GOT3 (cell line): ENCODE results near the gene EMC7.
"Not testable (repeated sequence)": the region's sequence is repeated elsewhere in the genome, so short reads cannot be mapped to it uniquely, and the experiment has no call there.

Experiments
- DNase-seq: peaks from one replicate; lab custom pipeline; 2025; ENCODE audit warnings: mixed read lengths; lab: John Stamatoyannopoulos, UW

Gene EMC7

DNA sequence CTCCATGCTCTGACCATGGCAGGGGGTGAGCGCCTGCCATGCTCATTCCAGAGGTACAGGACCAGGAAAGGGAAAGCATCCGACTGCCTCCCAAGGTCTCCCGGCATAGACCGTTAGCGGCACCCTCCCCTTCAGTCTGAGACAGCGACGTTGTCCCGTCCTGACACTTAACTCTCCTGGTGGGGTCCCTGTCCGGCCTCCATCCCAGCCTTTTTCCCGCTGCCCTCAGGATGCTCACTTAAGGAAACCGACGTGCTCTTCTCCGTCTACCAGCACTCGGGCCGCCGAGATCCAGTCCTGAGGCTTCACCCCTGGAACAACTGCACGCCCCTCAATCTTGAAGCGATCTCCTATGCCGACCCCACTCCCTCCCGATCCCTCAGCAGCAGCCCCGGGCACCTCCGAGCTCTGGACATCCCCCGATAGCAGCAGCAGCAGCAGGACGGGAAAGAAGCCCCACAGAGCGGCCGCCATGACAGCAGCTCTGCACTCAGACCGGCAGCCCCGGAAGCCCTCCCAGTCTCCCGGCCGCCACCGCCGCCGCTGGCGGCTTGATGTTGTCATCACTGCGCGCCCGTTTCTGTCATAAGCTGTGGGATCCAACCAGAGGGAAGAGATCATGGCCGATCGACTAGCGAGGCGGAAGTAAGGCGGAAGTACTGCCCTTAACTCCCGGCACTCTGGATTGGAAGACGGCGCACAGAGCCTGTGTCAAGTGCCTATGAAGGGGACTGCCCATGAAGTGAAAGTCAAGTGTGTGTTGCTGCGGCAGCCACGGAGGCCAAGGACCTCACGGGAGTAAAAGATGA lies at the start of gene EMC7, which contains the start of gene PGBD4:
EMC7 (minus strand) TSS at position 497 of the 809 bp plus-strand sequence; CDS start at position 474, 23 bp downstream.
PGBD4 (plus strand) TSS at position 718 of the 809 bp plus-strand sequence. CDS start 449 bp downstream, outside the sequence.
- DNase-seq, result peak; percentile 93

DNA sequence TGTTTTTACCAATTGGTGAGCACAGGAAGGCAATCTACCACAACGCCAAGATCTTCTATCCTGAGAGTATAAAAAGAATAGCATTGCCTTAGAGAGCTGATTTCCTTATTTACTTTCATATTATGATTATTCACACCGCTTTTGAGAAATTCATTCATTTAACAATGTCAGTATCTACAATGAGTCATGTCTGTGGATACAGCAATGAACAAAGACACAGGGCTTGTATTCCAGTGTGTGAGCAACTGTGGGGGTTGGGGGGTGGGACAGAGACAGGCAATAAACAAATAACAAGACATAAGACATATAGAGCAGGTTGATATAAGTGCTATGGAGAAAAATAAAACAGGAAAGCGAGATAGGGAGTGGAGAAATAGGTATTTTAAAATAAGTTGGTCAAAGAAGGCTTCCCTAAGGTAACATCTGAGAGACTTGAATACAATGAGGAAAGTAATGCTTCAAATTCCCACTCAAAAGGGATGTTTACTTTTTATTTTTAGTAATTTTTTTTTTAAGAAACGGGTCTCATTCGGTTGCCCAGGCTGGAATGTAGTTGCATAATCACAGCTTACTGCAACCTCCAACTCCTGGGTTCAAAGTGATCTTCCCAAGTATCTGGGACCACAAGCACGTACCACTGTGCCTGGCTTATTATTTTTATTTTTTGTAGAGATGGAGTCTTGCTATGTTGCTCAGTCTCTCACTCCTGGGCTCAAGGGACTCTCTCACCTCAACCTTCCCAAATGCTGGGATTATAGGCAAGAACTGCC lies 45.9 kb upstream of the EMC7 start:
- DNase-seq, result no peak

DNA sequence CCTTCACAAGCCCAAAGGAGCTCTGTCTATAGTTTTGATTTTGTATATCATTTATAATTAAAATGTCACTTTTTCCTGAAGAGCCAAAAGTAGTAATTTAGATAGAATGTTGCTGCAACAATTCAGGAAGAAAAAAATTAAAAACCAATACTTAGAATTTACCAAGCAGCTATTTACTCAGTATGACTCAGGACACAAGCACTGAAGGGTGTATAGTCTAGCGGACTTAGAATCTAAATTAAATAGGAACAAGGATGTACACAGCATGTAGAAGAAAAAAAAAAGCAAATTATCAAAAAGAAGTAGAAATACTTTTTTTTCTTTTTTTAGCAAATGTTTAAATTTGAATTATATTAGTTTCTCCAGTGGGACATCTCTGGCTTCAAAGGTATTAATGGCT lies 31.8 kb upstream of the EMC7 start:
- DNase-seq, result no peak

DNA sequence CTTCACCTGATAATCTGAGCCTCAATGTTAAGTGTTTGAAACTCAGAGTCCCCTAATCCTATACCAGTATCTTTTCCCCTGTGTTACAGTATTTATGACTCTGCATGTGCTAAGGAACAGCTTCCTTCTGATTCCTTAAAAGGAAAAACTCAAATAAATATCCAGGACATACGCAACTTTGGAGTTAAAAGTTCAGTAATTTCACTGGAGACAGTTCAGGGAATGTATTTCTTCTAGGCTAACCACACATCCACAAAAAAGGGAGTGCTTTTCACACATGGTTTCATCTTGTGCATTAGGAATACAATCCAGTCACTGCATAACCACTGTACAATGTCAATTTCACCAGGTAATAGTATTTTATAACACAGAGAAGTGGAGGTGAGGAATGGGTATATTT lies 31.2 kb upstream of the EMC7 start:
- no peak for DNase-seq

DNA sequence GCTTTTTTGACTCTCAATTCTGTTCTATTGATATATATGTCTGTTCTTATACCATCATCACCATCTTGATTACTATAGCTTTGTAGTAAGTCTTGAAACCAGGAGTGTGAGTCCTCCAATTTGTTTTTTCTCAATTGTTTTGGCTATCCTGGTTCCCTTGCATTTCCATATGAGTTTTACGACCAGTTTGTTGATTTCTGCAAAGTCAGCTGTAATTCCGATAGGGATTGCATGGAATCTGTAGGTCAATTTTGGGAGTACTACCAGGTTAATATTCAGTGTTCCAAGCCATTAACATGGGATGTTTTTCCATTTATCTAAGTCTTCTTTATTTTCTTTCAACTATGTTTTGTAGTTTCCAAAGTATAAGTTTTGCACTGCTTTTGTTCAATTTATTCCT lies 27.2 kb upstream of the EMC7 start:
- DNase-seq, result no peak

DNA sequence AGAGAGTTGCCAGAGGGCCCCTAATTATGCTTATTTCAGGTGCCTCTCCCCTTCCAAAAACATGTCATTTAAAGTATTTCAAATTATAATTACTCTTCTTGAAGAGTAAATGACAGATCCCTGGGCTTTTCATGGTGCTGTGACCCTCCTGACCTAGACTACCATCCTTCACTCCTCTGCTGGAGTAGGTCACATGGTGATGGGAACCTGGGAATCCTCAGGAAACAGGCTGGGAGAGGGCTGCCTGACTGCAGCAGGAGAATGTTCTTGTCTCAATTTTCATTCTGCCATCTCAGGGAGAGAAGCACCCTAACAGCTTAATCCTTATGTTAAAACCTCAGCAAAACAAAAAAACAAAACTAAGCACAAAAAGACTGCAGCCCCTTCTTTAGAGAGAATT lies 24.9 kb upstream of the EMC7 start:
- DNase-seq, result no peak

DNA sequence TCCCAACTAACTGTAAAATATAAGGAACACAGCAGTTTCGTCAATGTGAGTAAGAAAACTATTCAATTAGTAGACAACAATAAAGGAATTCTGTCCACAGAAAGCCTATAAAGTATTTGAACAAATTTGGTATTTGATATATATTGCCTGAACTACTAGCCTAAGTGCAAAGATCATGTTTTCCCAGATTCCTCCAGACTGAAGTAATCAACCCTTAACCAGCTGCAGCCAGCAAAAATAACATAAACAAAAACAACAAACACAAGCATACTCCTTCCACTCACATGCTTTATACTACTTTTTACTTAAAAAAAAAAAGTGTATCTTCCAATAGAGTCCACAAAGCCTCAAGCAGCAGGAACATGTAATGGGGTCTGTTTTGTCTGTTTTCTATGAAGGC lies 24.3 kb upstream of the EMC7 start:
- no peak for DNase-seq

DNA sequence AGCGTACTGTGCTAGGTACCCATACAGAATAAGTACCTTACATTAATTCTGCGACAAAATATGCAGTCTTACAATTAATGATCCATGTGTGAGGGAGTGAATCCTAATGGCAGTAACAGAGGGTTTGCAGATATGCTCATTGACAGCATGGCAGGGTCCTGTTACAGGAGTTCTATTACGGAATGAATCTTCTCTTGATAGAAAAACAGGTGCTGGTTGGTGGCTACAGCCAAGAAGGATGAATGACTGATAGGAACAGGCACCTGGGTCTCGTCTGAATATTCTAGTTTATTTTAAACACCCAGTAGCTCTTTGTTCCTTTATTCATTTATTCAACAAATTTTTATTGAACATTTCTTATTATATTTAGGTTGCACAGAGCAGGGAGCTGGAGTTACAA lies 23.0 kb upstream of the EMC7 start:
- no peak for DNase-seq

DNA sequence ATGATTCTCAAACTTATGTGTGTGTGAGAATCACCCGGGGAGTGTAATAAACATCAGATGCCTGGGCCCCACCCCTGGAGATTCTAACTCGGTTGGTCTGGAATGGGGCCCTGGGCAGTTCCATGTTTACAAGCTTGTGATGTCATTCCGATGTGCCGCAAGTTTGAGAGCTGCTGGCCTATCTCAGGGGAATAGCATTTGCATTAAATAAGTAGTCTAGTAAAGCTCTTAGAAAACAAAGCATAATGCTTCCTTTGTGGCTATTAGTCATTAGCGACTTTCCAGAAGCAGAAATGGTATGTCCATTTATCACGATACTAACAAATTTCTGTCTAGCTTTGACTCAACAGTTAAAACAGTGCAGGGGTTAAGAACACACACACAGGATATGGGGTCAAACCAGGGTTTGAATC lies 21.1 kb upstream of the EMC7 start:
- no peak for DNase-seq

DNA sequence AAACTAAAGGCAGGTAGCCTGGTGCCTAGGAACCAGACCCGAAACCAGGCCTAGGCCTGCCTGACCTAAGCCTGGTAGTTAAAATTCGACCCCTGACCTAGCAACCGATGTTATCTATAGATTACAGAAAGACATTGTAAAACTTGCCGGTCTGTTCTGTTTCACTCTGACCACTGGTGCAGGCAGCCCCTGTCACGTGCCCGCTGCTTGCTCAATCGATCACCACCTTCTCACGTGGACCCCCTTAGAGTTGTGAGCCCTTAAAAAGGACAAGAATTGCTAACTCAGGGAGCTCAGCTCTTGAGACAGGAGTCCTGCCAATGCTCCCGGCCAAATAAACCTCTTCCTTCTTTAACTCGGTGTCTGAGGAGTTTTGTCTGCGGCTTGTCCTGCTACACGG lies 20.1 kb upstream of the EMC7 start:
- not testable (repeated sequence) for DNase-seq

DNA sequence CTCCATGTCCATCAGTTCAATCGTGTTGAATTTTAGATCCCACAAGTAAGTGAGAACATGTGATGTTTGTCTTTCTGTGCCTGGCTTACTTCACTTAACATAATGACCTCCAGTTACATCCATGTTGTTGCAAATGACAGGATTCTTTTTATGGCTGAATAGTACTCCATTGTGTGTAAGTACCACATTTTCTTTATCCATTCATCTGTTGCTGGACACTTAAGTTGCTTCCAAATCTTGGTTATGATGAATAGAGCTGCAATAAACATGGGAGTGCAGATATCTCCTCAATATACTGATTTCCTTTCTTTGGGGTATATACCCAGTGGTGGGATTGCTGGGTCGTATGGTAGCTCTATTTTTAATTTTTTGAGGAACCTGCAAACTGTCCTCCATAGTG lies 18.8 kb upstream of the EMC7 start:
- not testable (repeated sequence) for DNase-seq

DNA sequence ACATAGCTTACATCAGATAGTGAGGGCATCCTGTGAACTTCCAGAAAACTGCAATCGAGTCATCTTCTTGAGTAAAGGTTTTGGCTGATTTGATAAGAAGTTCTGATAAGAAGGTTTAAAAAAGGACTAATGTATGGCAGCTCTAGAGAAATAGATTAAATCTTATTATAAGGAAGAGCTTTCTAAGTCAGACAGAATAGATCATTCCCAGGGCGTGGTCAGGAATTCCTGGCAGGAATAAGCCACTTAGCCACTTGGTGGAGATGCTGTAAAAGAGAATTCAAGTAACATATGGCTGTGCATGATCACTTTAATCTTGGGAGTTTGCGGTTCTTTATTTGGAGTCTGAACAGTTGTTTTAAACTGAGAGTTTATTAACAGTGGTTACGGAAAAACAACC lies 17.6 kb upstream of the EMC7 start:
- no peak for DNase-seq

DNA sequence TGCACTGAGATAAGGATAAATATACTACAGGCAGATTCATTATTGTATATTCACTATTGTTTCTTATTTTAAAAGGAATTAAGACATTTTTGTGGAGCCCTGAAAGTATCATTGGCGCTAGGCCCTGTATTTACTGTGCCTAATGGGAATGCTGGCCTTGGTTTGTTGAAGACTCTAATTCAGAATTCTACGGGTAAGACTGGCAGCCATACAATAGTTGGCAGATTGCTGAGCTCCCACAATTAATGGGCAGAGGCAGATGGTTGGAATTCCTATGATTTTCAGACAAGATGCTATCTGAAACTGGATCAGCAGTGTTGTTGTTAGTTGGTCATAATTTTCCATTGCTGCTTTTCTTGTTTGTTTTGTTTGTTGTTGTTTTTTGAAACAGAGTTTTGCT lies 15.0 kb upstream of the EMC7 start:
- DNase-seq, result no peak

DNA sequence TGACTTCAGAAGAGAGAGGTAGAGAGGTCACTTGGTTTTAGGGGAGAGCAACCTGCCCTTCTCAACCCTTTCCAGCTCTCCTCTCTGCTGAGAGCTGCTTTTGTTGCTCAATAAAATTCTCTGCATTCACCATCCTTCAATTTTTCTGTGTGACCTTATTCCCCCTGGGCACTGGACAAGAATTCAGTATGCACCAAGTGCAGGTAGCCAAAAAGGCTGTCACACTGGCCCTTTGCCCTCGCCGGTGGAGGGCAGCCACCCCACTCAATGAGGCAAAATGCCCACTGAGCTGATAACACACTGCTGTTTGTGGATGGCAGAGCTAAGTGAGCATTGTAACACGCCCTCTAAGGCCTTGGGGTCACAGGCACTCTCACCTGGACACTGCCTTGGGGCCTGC lies 13.1 kb upstream of the EMC7 start:
- DNase-seq, result no peak

DNA sequence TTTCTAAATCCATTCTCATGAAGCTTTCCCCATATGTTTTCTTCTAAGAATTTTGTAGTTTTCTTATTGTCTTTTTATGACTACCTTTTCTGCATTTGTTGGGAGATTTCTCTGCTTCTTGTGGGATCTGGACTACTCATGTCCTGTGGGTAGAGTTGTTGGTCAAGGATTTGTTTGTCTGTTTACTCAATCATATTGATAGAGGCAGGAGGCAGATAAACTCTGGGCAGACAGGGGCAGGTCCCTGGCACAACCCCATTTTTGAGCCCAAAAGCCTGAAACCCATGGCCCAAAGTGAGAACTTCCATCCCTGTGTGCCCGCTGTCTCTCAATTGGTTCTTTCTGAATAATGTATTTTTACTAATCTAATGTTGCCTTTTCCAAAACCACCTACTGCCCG lies 12.6 kb upstream of the EMC7 start:
- DNase-seq, result no peak

DNA sequence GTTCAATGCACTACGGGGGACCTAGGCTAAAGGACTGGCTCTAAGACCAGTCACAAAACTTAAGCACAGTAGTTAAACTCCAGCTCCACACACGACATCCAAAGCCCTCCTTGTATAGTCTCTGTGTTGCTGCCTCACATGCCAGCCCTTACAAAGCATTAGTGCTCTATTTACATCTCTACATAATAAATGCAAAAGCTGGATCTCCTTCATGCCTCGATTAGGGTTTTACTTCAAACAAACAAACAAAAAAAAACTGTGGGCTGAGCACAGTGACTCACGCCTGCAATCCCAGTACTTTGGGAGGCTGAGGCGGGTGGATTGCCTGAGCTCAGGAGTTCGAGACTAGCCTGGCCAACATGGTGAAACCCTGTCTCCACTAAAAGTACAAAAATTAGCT lies 9.8 kb upstream of the EMC7 start:
- no peak for DNase-seq

DNA sequence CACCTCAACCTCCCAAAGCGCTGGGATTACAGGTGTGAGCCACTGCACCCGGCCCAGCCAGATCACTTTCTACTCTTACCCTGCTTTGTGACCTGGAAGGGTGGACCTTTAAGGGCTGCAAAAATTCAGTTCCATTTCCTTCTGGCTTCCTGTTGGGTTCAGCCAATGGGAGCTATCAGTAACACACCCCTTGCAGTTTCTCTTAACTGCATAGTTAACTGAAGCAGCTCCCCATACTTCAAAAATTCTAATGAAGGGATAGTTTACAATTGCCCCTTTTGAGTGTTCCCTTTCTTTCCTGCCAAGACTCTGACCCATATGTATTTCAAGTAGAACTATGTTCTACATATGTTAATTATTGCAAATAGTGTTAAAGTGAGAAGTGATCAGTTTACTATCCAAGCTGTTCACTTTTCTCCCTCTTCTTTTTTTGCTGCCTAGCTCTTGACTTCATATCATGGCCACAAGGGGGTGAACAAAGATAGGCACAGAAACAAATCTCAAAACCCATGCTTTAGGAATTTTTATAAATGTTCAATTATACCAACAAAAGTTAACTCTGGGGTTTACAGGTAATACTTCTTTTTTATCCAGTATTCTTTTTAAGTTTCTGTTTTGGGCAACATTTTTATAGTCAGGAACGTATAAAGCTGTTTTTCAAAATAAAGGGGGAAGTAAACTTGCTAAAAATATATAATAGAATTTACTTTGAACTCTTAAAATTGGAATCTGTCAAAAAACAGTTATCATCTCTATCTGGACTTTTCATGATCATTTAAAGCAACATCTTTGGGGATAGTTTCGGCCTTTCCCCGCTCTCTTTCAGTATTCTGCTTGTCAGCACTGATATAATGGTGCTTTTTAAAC lies 8.4 kb upstream of the EMC7 start:
- no peak for DNase-seq

DNA sequence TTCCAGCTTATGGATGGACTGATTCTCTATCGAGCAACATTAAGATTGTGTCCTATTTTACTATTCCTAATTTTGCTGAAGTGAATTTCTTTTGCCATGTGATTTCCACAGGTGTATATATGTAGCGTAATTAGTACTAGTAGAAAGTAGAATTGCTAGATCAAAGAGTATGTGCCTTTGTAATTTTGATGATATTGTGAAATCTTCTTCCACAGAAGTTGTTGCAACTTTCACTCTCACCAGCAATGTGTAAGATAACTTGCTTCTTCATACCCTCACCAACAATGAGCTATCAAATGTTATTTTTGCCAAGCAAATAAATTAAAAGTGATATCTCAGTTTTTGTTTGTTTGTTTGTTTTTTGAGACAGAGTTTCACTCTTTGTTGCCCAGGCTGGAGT lies 5.7 kb upstream of the EMC7 start:
- DNase-seq, result no peak

DNA sequence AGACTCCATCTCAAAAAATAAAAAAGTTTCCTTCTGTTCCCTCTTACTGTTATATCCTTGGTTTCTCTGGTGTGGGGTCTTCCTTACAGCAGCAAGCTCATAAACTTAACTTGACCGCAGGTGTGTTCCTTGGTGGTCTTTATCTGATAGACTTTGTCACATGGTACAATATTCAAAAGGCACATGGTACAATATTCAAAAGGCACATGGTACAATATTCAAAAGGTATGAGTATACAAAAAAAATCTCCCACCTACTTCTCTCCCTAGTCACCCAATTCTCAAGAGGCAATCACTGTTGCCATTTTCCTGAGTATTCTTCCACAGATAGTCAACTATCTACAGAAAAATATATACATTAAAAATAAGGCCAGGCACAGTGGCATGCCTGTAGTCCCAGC lies 4.8 kb upstream of the EMC7 start:
- no peak for DNase-seq

DNA sequence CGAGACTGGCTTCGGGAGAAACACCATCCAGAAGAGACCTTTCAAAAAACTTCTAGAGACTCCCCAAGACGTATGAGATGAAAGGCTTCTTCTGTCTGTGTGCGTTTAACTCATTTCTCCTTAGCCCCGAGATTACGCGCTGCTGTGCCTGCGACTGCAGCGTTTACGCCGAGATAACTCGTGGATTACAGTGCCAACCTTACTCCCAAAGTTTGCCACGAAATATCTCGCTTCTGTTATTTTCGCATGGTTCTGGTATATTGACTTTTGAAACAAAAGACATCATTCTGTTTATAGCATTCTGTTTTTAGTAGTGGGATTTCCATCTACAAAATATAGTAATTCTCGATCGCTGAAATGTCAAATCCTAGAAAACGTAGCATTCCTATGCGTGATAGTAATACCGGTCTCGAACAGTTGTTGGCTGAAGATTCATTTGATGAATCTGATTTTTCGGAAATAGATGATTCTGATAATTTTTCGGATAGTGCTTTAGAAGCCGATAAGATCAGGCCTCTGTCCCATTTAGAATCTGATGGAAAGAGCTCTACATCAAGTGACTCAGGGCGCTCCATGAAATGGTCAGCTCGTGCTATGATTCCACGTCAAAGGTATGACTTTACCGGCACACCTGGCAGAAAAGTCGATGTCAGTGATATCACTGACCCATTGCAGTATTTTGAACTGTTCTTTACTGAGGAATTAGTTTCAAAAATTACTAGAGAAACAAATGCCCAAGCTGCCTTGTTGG lies 688 bp upstream of the EMC7 start:
- DNase-seq, result no peak

DNA sequence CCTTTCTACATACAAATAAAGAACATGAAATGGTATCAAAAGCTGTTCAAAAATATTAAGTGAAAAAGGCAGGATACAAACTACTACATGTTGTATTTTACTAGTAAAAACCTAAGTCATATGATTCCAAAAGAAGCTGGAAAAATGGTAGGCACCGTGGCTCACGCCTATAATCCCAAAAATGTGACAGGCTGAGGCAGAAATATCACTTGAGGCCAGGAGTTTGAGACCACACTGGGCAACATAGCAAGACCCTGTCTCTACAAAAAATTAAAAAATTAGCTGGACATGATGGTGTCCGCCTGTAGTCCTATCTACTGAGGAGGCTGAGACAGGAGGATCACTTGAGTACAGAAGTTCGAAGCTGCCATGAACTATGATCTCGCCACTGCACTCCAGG lies 1.7 kb downstream of the EMC7 start:
- no peak for DNase-seq

DNA sequence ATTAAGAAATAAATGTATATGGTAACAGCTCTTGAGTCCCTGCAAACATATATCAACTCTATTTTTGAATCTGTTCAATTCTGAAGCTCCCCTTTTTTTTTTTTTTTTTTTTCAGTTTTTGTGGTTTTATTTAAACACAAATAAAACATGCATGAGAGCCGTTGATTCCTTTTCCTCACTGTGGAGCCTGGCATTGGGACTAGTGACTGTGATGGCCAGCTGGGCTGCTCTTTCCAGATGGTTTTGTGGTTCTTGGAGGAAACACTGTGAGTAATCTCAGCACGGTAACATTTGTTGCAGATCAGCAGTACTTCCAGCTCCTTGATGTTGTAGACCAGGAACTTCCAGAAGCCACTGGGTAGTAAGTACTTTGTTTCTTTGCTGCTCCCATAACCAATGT lies 15.9 kb downstream of the EMC7 start:
- DNase-seq, result no peak
